ENCODE data around the gene NAV3. TPM values are rescaled to one million over a fixed set of nuclear protein-coding genes. Genes with fewer than 3 reads are reported as not detected.

NAV3 gene
- total RNA-seq, 1 donor from 2014 or later: 1.5 TPM

DNA sequence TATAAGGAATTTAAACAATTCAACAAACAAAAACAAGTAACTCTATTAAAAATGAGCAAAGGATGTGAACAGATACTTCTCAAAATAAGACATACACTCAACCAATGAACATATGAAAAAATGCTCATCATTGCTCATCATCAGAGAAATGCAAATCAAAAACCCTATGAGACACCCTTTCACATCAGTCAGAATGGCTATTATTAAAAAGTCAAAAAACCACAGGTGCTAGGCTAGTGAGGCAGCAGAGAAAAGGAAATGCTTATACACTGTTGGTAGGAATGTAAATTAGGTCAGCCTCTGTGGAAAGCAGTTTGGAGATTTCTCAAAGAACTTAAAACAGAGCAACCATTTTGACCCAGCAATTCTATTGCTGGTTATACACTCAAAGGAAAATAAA lies 52.0 kb downstream of the NAV3 start:
- Histone ChIP-seq H3K36me3 (no peaks in the 10 kb centered on the region), H3K4me1 (no peaks in the 10 kb centered on the region), H3K4me3 (no peak overlapping the region), H3K27ac (replicated peaks) (no peak overlapping the region), H3K27me3 (ENCODE audit: low read depth) (no peaks in the 10 kb centered on the region), H3K9me3 (replicated peaks) (no peaks in the 10 kb centered on the region)
- TF ChIP-seq, protein P1, sequence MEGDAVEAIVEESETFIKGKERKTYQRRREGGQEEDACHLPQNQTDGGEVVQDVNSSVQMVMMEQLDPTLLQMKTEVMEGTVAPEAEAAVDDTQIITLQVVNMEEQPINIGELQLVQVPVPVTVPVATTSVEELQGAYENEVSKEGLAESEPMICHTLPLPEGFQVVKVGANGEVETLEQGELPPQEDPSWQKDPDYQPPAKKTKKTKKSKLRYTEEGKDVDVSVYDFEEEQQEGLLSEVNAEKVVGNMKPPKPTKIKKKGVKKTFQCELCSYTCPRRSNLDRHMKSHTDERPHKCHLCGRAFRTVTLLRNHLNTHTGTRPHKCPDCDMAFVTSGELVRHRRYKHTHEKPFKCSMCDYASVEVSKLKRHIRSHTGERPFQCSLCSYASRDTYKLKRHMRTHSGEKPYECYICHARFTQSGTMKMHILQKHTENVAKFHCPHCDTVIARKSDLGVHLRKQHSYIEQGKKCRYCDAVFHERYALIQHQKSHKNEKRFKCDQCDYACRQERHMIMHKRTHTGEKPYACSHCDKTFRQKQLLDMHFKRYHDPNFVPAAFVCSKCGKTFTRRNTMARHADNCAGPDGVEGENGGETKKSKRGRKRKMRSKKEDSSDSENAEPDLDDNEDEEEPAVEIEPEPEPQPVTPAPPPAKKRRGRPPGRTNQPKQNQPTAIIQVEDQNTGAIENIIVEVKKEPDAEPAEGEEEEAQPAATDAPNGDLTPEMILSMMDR (IDR thresholded peaks at IDR 0.05; ENCODE audit: borderline replicate concordance): no peak
- DNase-seq: no peak
- intact Hi-C loops (cut with micrococcal nuclease): no loop called here

DNA sequence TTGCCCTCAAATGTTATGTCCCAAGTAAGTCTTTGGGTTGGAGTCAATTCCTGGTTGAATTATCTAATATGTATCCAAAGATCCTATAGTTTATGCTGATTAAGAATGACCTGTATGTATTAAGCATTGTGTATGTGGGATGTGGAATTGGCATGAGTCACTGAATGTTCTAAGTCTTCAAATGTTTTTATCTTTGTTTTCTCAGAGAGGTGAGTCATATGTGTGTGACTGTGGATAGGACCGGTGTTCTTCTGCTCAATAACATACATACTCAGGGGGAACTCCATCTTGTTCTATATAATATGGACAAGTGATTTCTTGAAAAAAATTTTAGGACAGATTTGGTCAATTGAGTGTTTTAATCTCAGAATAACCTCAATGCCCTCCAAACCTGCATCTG lies 57.9 kb downstream of the NAV3 start:
- Histone ChIP-seq H3K9me3 (replicated peaks) (no peaks in the 10 kb centered on the region), H3K27me3 (ENCODE audit: low read depth) (no peaks in the 10 kb centered on the region), H3K4me3 (no peak overlapping the region), H3K36me3 (no peaks in the 10 kb centered on the region), H3K4me1 (no peaks in the 10 kb centered on the region), H3K27ac (replicated peaks) (no peak overlapping the region)
- DNase-seq: no peak
- TF ChIP-seq, protein P1 (IDR thresholded peaks at IDR 0.05; ENCODE audit: borderline replicate concordance): no peak
- intact Hi-C loops (cut with micrococcal nuclease): no loop called here

DNA sequence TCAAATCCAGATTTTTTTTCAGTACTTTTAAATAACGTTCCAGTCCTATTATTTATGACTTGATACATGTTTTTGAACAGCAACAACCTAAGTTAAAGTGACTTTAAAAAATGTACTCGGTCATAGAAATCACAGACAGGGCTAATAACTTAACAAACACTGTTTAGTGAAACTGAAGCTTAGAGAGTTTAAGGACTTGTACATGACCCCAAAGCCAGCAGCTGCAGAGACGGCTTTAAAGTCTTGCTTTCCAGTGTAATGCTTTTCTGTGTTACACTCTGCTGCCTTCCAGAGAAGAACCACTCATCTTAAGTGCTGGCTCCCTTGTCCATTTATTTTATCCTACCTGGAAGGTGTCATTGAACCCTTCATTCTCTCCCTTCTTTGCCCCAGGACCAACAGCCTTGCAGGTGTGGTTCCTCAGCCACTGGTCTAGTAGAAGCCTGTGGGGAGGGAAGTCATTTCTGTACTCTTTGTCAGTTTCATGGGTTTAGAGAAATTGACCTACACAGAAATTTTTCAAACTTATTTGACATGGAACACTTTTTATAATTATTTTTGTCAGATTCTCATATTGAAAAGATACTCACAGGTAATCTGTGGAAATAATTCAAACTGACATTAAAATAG lies 60.9 kb downstream of the NAV3 start:
- TF ChIP-seq, protein P1 (IDR thresholded peaks at IDR 0.05; ENCODE audit: borderline replicate concordance): no peak
- Histone ChIP-seq H3K9me3 (replicated peaks) (no peaks in the 10 kb centered on the region), H3K27me3 (ENCODE audit: low read depth) (no peaks in the 10 kb centered on the region), H3K4me1 (no peaks in the 10 kb centered on the region), H3K36me3 (no peaks in the 10 kb centered on the region), H3K4me3 (no peak overlapping the region), H3K27ac (replicated peaks) (no peak overlapping the region)
- DNase-seq: no peak
- intact Hi-C loops (cut with micrococcal nuclease): no loop called here

DNA sequence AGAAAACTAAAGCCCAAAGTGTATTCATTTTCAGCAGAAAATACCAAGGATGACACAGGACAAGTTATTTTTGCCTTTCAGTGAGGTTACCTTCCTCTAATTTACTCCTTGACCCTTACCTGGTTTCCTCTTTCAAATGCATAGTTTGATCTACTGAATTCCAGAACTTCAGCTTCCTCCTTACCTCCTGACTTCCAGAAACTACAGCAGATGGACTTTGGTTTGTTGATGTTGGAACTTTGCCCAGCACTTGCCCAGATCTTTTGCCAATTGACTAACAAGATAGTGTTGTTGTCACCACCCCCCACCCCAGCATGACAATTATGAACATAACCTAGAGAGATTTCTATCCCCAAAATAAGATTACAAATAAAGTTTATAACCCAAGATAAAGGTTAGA lies 63.2 kb downstream of the NAV3 start:
- H3K9me3 ChIP-seq (replicated peaks): no peaks in the 10 kb centered on the region
- no peaks in the 10 kb centered on the region for H3K4me1 ChIP-seq
- TF ChIP-seq, protein P1 (IDR thresholded peaks at IDR 0.05; ENCODE audit: borderline replicate concordance): no peak
- H3K27me3 ChIP-seq (ENCODE audit: low read depth): no peaks in the 10 kb centered on the region
- no peak overlapping the region for H3K4me3 ChIP-seq
- intact Hi-C loops (cut with micrococcal nuclease): no loop called here
- H3K27ac ChIP-seq (replicated peaks): no peak overlapping the region
- no peaks in the 10 kb centered on the region for H3K36me3 ChIP-seq
- no peak for DNase-seq

DNA sequence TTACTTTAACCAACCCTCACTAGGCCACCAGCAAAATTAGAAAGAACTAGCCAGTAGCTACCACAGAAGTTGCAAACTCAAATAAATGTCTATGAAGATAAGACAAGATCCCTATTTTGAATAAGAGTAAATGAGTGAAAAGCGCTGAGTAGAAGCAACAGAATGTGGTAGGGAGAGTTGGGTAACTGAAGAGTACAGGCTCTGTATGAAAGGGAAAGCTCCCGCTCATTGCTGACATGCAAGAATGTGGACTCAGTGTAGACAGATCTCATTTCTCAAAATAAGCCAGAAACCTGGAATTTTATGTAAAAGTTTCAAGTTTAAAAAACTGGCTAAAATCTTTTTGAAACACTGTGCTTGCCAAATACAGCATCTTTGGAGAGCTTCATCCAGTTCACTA lies 63.9 kb downstream of the NAV3 start:
- H3K9me3 ChIP-seq (replicated peaks): no peaks in the 10 kb centered on the region
- no peak overlapping the region for H3K4me3 ChIP-seq
- no peaks in the 10 kb centered on the region for H3K36me3 ChIP-seq
- H3K4me1 ChIP-seq: no peaks in the 10 kb centered on the region
- H3K27me3 ChIP-seq (ENCODE audit: low read depth): no peaks in the 10 kb centered on the region
- DNase-seq: no peak
- no peak overlapping the region for H3K27ac ChIP-seq (replicated peaks)
- TF ChIP-seq, protein P1 (IDR thresholded peaks at IDR 0.05; ENCODE audit: borderline replicate concordance): no peak
- intact Hi-C loops (cut with micrococcal nuclease): no loop called here

All from left ventricle myocardium inferior (tissue), 1 donor.